GM12878 (cell line): ENCODE results near the gene SMKR1. TPM values are rescaled to one million over a fixed set of nuclear protein-coding genes. Genes with fewer than 3 reads are reported as not detected.

ENCODE experiments used
- ATAC-seq: fragments of 200-7000 bp; cut with Tn5 transposase; 3 replicates; pipeline ENCODE4 v1.9.1; 2020; ENCODE audit warnings: mild to moderate bottlenecking, moderate library complexity
- BruUV-seq: library from RNA; stranded (reverse); fragments of 400-500 nt; replicated peaks from 2 replicates; lab custom pipeline; 2021; lab: Mats Ljungman, UMichigan
- CTCF ChIA-PET: fragments of 300-600 bp; sonication (Branson Sonifier 250); formaldehyde crosslinking; extraction: SDS; loops from one replicate; lab custom pipeline; 2021; ENCODE audit warnings: inconsistent platforms; lab: Yijun Ruan, JAX
- POLR2A ChIA-PET: fragments of 350-600 bp; formaldehyde crosslinking; extraction: SDS; loops from one replicate; lab custom pipeline; 2021; ENCODE audit warnings: inconsistent platforms; lab: Charles Lee
- RAD21 ChIA-PET: fragments of 300-600 bp; sonication (Branson Sonifier 250); formaldehyde crosslinking; loops from one replicate; lab custom pipeline; 2023; ENCODE audit warnings: antibody characterized with exemption; ENCODE audit not compliant: unreplicated experiment; lab: Charles Lee
- SMC1A ChIA-PET: fragments of 300-600 bp; sonication (Branson Sonifier 250); formaldehyde crosslinking; loops from one replicate; lab custom pipeline; 2023; ENCODE audit not compliant: unreplicated experiment, uncharacterized antibody; lab: Charles Lee
- DNase-seq: peaks from one replicate; pipeline ENCODE4 v3.0.0-alpha.2; 2011; ENCODE audit warnings: low read depth, low spot score
- FAIRE-seq: peaks from 3 replicates; lab custom pipeline; 2011; peaks lifted over from hg19 to GRCh38; lab: Jason Lieb, UNC
- H2AFZ ChIP-seq: 2 replicates; pipeline ENCODE4 v1.6.0; 2011; ENCODE audit warnings: low read depth, low read length, control low read depth; ENCODE audit not compliant: control insufficient read depth
- H3K27ac ChIP-seq: 2 replicates; pipeline ENCODE4 v1.5.1; 2011; ENCODE audit warnings: control low read depth; ENCODE audit not compliant: control insufficient read depth, insufficient read depth
- H3K27me3 ChIP-seq, 2 experiments: replicated peaks in 1 of 2; 2 replicates each; pipeline versions ENCODE4 v1.6.0 to v1.6.1; 2011; ENCODE audit warnings: low read length in 1 of 2; ENCODE audit not compliant: control insufficient read depth in 2 of 2, insufficient read depth in 2 of 2
- H3K36me3 ChIP-seq, 2 experiments: 2 replicates each; pipeline ENCODE4 v1.5.1; 2011; ENCODE audit warnings: low read length in 1 of 2; ENCODE audit not compliant: control insufficient read depth in 2 of 2, insufficient read depth in 2 of 2
- H3K4me1 ChIP-seq: 2 replicates; pipeline ENCODE4 v1.6.1; 2011; ENCODE audit warnings: mild to moderate bottlenecking, low read length, moderate library complexity, mixed read lengths; ENCODE audit not compliant: control insufficient read depth, insufficient read depth
- H3K4me2 ChIP-seq: 2 replicates; pipeline ENCODE4 v1.6.0; 2011; ENCODE audit warnings: control low read depth; ENCODE audit not compliant: control insufficient read depth, insufficient read depth
- H3K4me3 ChIP-seq: fragments of 200-600 bp; sonication (generic); 2 replicates; pipeline ENCODE4 v1.5.1; 2016
- H3K79me2 ChIP-seq: 2 replicates; pipeline ENCODE4 v1.6.0; 2011; ENCODE audit warnings: low read length; ENCODE audit not compliant: control insufficient read depth, insufficient read depth
- H3K9ac ChIP-seq: 2 replicates; pipeline ENCODE4 v1.8.0; 2011; ENCODE audit warnings: low read length, control low read depth, mixed read lengths; ENCODE audit not compliant: control insufficient read depth, insufficient read depth
- H3K9me3 ChIP-seq: replicated peaks from 3 replicates; pipeline ENCODE4 v1.5.1; 2011; ENCODE audit warnings: mild to moderate bottlenecking, low read length; ENCODE audit not compliant: control insufficient read depth, insufficient read depth
- H4K20me1 ChIP-seq: 2 replicates; pipeline ENCODE4 v1.6.0; 2011; ENCODE audit not compliant: control insufficient read depth, insufficient read depth
- RBBP5 ChIP-seq: fragments of 200-600 bp; sonication (generic); conservative IDR thresholded peaks from 2 replicates; pipeline ENCODE4 v1.6.1; 2016
- WGBS: methylation state at CpG from one replicate; pipeline ENCODE4 v1.1.6; 2016; ENCODE audit warnings: low lambda C conversion rate; ENCODE audit not compliant: insufficient replicate concordance, insufficient coverage; ENCODE audit errors: missing lambda C conversion rate; 5-methylcytosine and 5-hydroxymethylcytosine counted together
- in situ Hi-C: fragments of 300-500 bp; cut with MboI; formaldehyde crosslinking; loops from 9 replicates; pipeline ENCODE4 v1.14.3; 2018; ENCODE audit warnings: mixed read lengths
- intact Hi-C: fragments of 100-400 bp; cut with micrococcal nuclease; formaldehyde crosslinking; loops from one replicate; pipeline ENCODE4 v1.14.2; 2022; ENCODE audit not compliant: unreplicated experiment
- polyA plus RNA-seq, 11 experiments: library from polyadenylated mRNA; depleted of rRNA in 4 of 11; unstranded in 6 of 11; stranded (reverse) in 5 of 11; fragments of >200 nt; fragmentation: Nextera tagmentation in 4 of 11; fragmentation: Illumina TruSeq in 1 of 11; extraction: Ambion mirVana in 4 of 11; extraction: Trizol in 1 of 11; gene quantifications; 1 replicate in 1 of 11; 2 replicates in 10 of 11; pipeline versions ENCODE4 v1.2.1 to v1.2.3, GENCODE V29; 2011 to 2016; ENCODE audit warnings: inconsistent platforms in 2 of 11, missing spikeins in 2 of 11, low read depth in 1 of 11
- total RNA-seq, 4 experiments: library from RNA; depleted of rRNA in 3 of 4; stranded (reverse); fragments of >200 nt in 3 of 4; fragmentation: Illumina TruSeq in 1 of 4; extraction: Trizol in 1 of 4; gene quantifications; 2 replicates each; pipeline versions ENCODE4 v1.2.1 to v1.2.3, GENCODE V29; 2013 to 2021
- TF ChIP-seq, protein P1 (sequence below), 3 experiments: IDR thresholded peaks in 2 of 3; conservative IDR thresholded peaks in 1 of 3; 2 replicates each; pipeline ENCODE4 v1.5.1; 2011; ENCODE audit warnings: low read depth in 3 of 3, low read length in 3 of 3, mild to moderate bottlenecking in 3 of 3, control low read depth in 2 of 3, moderate library complexity in 2 of 3, inconsistent platforms in 1 of 3, mixed read lengths in 1 of 3; ENCODE audit not compliant: control insufficient read depth in 2 of 3, insufficient read depth in 1 of 3; ENCODE audit errors: extremely low read depth in 1 of 3
- TF ChIP-seq, protein P2 (sequence below): fragments of 450-650 bp; IDR thresholded peaks from 2 replicates; pipeline ENCODE4 v1.6.1; 2017; ENCODE audit warnings: mild to moderate bottlenecking, low read depth, inconsistent platforms; ENCODE audit not compliant: poor library complexity, severe bottlenecking

Gene SMKR1
- total and polyA plus RNA-seq, 10 of the 15 experiments (the other 5 are each of a cell fraction or from before 2014, with no cell fraction given) = 0.37 to 2.6 (median 0.83) TPM

DNA sequence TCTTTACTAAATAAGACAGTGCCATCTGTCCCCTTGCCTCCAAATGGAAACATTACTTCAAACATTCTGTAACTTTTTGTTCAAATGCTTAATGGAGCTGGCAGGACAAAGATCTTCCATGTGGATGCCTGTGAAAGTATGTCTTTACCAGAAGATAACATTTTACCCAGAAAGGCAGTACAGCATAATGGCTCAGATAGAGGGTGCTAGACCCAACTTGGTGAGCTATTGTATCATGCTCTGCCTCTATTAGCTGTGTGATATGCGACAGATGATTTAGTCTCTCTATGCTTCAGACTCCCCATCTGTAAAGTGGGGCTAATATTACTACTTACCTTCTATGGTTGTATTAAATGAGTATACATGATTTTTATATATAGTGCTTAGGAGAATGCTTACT is 8.8 kb upstream of the SMKR1 start:
- WGBS = 0% methylated on average over 1 of the region's 1 CpG

More for the DNA sequence above, 8.8 kb upstream of the SMKR1 start:
- intact Hi-C loops = loop anchor here (5.0 kb wide), 1 partner anchor 114 kb away; no protein-coding TSS in a partner anchor
- ChIA-PET CTCF (interaction anchor here (0.6 to 1.7 kb wide), 8 partner anchors 22 to 142 kb away, joined by 3 to 6 read pairs (median 3); no protein-coding TSS in a partner anchor), POLR2A (interaction anchor here (0.5 kb wide), 1 partner anchor 181 kb away, joined by 3 read pairs; no protein-coding TSS in a partner anchor), SMC1A (interaction anchor here (0.9 to 1.6 kb wide), 5 partner anchors 9 to 144 kb away, joined by 3 to 5 read pairs (median 3); no protein-coding TSS in a partner anchor), RAD21 (interaction anchor here (0.6 to 1.1 kb wide), 4 partner anchors 22 to 275 kb away, joined by 3 to 5 read pairs (median 3); no protein-coding TSS in a partner anchor)
- BruUV-seq = no TSS peak
- no peak overlapping the region for H3K4me2 ChIP-seq
- FAIRE-seq (no peak), DNase-seq (no peak), ATAC-seq (peak; percentile 79)
- no peaks in the 10 kb centered on the region for H4K20me1 ChIP-seq
- no peak overlapping the region for H3K9ac ChIP-seq
- H3K79me2 ChIP-seq = no peaks in the 10 kb centered on the region
- in situ Hi-C loops = no loop called here
- no peaks in the 10 kb centered on the region for H3K36me3 ChIP-seq
- peaks cover 4% of the 10 kb centered on the region; the same call in 1 of the 2 replicates for H3K4me1 ChIP-seq
- no peak overlapping the region for H3K4me3 ChIP-seq
- no peak overlapping the region for H3K27ac ChIP-seq
- no peak overlapping the region for H2AFZ ChIP-seq
- no peak for TF ChIP-seq RBBP5
- TF ChIP-seq, protein P1, sequence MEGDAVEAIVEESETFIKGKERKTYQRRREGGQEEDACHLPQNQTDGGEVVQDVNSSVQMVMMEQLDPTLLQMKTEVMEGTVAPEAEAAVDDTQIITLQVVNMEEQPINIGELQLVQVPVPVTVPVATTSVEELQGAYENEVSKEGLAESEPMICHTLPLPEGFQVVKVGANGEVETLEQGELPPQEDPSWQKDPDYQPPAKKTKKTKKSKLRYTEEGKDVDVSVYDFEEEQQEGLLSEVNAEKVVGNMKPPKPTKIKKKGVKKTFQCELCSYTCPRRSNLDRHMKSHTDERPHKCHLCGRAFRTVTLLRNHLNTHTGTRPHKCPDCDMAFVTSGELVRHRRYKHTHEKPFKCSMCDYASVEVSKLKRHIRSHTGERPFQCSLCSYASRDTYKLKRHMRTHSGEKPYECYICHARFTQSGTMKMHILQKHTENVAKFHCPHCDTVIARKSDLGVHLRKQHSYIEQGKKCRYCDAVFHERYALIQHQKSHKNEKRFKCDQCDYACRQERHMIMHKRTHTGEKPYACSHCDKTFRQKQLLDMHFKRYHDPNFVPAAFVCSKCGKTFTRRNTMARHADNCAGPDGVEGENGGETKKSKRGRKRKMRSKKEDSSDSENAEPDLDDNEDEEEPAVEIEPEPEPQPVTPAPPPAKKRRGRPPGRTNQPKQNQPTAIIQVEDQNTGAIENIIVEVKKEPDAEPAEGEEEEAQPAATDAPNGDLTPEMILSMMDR (IDR thresholded peaks at IDR 0.05 in 2 of 3, conservative IDR thresholded peaks at IDR 0.05 in 1 of 3; ENCODE audit: control insufficient read depth in 2 of 3, extremely low read depth in 1 of 3, insufficient read depth in 1 of 3, low read depth in 3 of 3, low read length in 3 of 3) = peak; percentile 9 to 30 (median 19); a peak in 3 of 6 replicates
- TF ChIP-seq, protein P2, sequence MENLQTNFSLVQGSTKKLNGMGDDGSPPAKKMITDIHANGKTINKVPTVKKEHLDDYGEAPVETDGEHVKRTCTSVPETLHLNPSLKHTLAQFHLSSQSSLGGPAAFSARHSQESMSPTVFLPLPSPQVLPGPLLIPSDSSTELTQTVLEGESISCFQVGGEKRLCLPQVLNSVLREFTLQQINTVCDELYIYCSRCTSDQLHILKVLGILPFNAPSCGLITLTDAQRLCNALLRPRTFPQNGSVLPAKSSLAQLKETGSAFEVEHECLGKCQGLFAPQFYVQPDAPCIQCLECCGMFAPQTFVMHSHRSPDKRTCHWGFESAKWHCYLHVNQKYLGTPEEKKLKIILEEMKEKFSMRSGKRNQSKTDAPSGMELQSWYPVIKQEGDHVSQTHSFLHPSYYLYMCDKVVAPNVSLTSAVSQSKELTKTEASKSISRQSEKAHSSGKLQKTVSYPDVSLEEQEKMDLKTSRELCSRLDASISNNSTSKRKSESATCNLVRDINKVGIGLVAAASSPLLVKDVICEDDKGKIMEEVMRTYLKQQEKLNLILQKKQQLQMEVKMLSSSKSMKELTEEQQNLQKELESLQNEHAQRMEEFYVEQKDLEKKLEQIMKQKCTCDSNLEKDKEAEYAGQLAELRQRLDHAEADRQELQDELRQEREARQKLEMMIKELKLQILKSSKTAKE = no peak
- no peaks in the 10 kb centered on the region for H3K27me3 ChIP-seq
- no peaks in the 10 kb centered on the region for H3K9me3 ChIP-seq
